ENCODE results near the gene ATN1.
"Not testable (repeated sequence)": the region's sequence is repeated elsewhere in the genome, so short reads cannot be mapped to it uniquely, and the experiment has no call there.

ATN1 gene

GRCh38 chr12:6927379-6928021, at the start of gene ATN1:
TSS of gene ATN1 (plus strand) at chr12:6927959. CDS start at chr12:6934002, 6,043 bp downstream.
- no peak for DNase-seq (ENCODE audit: low read depth in 2 of 2)

- not testable (repeated sequence) for DNase-seq (ENCODE audit: low read depth in 2 of 2)
Observed at GRCh38 chr12:6879824-6880223, 47.9 kb upstream of the ATN1 start.

GRCh38 chr12:6883252-6883651, 44.5 kb upstream of the ATN1 start:
- no peak for DNase-seq (ENCODE audit: low read depth in 2 of 2)

GRCh38 chr12:6883683-6884082, 44.1 kb upstream of the ATN1 start:
- DNase-seq (ENCODE audit: low read depth in 2 of 2) = no peak

- DNase-seq (ENCODE audit: low read depth in 2 of 2) = no peak
Observed at GRCh38 chr12:6884539-6884938, 43.2 kb upstream of the ATN1 start.

GRCh38 chr12:6886206-6886999, 41.4 kb upstream of the ATN1 start:
- not testable (repeated sequence) for DNase-seq (ENCODE audit: low read depth in 2 of 2)

- DNase-seq (ENCODE audit: low read depth in 2 of 2) = no peak
Observed at GRCh38 chr12:6887460-6887859, 40.3 kb upstream of the ATN1 start.

- no peak for DNase-seq (ENCODE audit: low read depth in 2 of 2)
Observed at GRCh38 chr12:6888360-6888759, 39.4 kb upstream of the ATN1 start.

GRCh38 chr12:6888794-6889193, 39.0 kb upstream of the ATN1 start:
- not testable (repeated sequence) for DNase-seq (ENCODE audit: low read depth in 2 of 2)

GRCh38 chr12:6889775-6890573, 37.8 kb upstream of the ATN1 start:
- DNase-seq (ENCODE audit: low read depth in 2 of 2) = not testable (repeated sequence)

GRCh38 chr12:6890789-6891645, 36.7 kb upstream of the ATN1 start:
- DNase-seq (ENCODE audit: low read depth in 2 of 2) = peak; percentile 98

GRCh38 chr12:6891646-6892001, 36.1 kb upstream of the ATN1 start:
- DNase-seq (ENCODE audit: low read depth in 2 of 2) = no peak

GRCh38 chr12:6892683-6893082, 35.1 kb upstream of the ATN1 start:
- DNase-seq (ENCODE audit: low read depth in 2 of 2) = not testable (repeated sequence)

GRCh38 chr12:6894321-6894720, 33.4 kb upstream of the ATN1 start:
- no peak for DNase-seq (ENCODE audit: low read depth in 2 of 2)

GRCh38 chr12:6896846-6897435, 30.8 kb upstream of the ATN1 start:
- no peak for DNase-seq (ENCODE audit: low read depth in 2 of 2)

- DNase-seq (ENCODE audit: low read depth in 2 of 2) = no peak
Observed at GRCh38 chr12:6899427-6899826, 28.3 kb upstream of the ATN1 start.

GRCh38 chr12:6899837-6900519, 27.8 kb upstream of the ATN1 start:
- DNase-seq (ENCODE audit: low read depth in 2 of 2) = no peak

- no peak for DNase-seq (ENCODE audit: low read depth in 2 of 2)
Observed at GRCh38 chr12:6902448-6902847, 25.3 kb upstream of the ATN1 start.

GRCh38 chr12:6903722-6904121, 24.0 kb upstream of the ATN1 start:
- no peak for DNase-seq (ENCODE audit: low read depth in 2 of 2)
